Measurements from ENCODE around the gene ANKZF1.

Gene ANKZF1

GRCh38 chr2:219282943-219283581 is 53.5 kb downstream of the ANKZF1 start:
- no peak for DNase-seq

GRCh38 chr2:219284501-219285372 is 55.1 kb downstream of the ANKZF1 start:
- no peak for DNase-seq

GRCh38 chr2:219285373-219285735 is 55.7 kb downstream of the ANKZF1 start:
- DNase-seq = no peak

- peak in 1 of 2 experiments; percentile 38 for DNase-seq
These were observed 56.4 kb downstream of the ANKZF1 start for GRCh38 chr2:219285894-219286425.

Data from NCI-H1930 (cell line).